GM10266 (cell line): Measurements from ENCODE around the gene CACNA2D4.
A peak's percentile ranks its signal among the peaks of the same experiment; 100 is the strongest.

ENCODE experiments used
- DNase-seq: peaks from one replicate; pipeline ENCODE4 v3.0.0; 2012; ENCODE audit errors: extremely low spot score
- CTCF ChIP-seq: IDR thresholded peaks from 2 replicates; pipeline ENCODE4 v1.5.1; 2012; ENCODE audit warnings: mild to moderate bottlenecking, low read depth; ENCODE audit not compliant: control insufficient read depth, insufficient read depth; ENCODE audit errors: missing control alignments

The CACNA2D4 gene, protein sequence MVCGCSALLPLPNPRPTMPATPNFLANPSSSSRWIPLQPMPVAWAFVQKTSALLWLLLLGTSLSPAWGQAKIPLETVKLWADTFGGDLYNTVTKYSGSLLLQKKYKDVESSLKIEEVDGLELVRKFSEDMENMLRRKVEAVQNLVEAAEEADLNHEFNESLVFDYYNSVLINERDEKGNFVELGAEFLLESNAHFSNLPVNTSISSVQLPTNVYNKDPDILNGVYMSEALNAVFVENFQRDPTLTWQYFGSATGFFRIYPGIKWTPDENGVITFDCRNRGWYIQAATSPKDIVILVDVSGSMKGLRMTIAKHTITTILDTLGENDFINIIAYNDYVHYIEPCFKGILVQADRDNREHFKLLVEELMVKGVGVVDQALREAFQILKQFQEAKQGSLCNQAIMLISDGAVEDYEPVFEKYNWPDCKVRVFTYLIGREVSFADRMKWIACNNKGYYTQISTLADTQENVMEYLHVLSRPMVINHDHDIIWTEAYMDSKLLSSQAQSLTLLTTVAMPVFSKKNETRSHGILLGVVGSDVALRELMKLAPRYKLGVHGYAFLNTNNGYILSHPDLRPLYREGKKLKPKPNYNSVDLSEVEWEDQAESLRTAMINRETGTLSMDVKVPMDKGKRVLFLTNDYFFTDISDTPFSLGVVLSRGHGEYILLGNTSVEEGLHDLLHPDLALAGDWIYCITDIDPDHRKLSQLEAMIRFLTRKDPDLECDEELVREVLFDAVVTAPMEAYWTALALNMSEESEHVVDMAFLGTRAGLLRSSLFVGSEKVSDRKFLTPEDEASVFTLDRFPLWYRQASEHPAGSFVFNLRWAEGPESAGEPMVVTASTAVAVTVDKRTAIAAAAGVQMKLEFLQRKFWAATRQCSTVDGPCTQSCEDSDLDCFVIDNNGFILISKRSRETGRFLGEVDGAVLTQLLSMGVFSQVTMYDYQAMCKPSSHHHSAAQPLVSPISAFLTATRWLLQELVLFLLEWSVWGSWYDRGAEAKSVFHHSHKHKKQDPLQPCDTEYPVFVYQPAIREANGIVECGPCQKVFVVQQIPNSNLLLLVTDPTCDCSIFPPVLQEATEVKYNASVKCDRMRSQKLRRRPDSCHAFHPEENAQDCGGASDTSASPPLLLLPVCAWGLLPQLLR

GRCh38 chr12:1918081-1918883 is at the start of gene CACNA2D4:
Gene CACNA2D4, minus strand, starts transcription at chr12:1918652. Its CDS starts 179 bp downstream, at chr12:1918473.
- TF ChIP-seq CTCF: no peak
- DNase-seq: peak; percentile 14

DNA sequence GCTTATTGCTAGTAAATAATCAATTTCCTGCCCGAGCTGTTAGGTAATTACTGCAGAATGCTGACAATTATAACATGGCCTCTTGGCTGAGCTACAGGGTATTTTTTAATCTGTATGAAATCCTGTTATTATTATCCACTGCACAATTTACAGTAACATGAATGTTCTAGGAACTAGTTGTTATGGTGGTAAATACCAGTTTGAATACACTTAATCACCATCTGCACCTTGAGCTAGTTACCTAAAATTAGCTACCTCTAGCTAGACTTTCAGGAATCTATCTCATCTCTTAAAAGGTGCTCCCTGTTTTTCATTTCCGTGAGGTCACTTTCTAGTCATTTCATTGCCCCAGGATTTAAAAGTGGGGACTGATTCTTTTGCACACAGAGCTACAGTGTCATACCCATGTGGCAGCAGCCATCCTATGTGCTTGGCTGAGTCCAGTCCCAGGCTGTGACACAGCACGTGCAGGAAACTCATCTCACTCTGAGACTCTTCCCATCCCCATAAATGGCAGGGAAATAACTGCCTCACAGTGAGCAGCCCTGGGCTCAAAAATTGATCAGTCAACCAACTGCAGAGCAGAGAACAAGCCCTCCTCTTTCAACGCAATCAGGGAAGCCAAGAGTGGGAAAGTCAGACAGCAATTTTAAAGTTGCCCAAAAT is 48.2 kb upstream of the CACNA2D4 start:
- DNase-seq: no peak
- no peak for TF ChIP-seq CTCF

DNA sequence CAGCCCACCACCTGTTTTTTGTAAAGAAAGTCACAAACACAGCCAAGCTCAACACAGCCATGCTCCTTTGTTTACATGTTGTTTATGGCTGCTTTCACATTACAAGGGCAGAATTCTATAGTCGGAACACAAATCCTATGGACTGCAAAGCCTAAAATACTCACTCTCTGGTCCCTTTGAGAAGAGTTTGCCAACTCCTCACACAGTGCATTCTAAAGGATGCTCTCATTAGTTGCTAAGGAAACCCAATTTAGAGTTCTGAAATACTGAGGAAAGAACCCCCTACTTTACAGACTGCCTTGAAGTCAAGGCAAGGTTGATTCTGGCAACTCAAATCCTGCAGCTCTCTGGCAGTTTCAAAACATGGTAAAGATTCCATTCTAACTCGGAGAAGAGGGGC is 47.5 kb upstream of the CACNA2D4 start:
- DNase-seq: no peak
- no peak for TF ChIP-seq CTCF

- TF ChIP-seq CTCF: no peak
- no peak for DNase-seq
Observed at GRCh38 chr12:1962051-1963020, 43.9 kb upstream of the CACNA2D4 start.

GRCh38 chr12:1956716-1957115 is 38.3 kb upstream of the CACNA2D4 start:
- DNase-seq: no peak
- no peak for TF ChIP-seq CTCF
